ENCODE data around the gene GBGT1.

- TF ChIP-seq CTCF (conservative IDR thresholded peaks at IDR 0.05 in 1 of 2, IDR thresholded peaks at IDR 0.05 in 1 of 2; ENCODE audit: low read depth in 1 of 2, low read length in 2 of 2) (no peak), EZH2 (IDR thresholded peaks at IDR 0.05; ENCODE audit: low read length, missing control alignments) (no peak)
These were observed 45.1 kb downstream of the GBGT1 start for GRCh38 chr9:133118568-133118967.

Data from fibroblast of lung (primary cell).